Measurements from ENCODE around the gene TBCE.

The TBCE gene

DNA sequence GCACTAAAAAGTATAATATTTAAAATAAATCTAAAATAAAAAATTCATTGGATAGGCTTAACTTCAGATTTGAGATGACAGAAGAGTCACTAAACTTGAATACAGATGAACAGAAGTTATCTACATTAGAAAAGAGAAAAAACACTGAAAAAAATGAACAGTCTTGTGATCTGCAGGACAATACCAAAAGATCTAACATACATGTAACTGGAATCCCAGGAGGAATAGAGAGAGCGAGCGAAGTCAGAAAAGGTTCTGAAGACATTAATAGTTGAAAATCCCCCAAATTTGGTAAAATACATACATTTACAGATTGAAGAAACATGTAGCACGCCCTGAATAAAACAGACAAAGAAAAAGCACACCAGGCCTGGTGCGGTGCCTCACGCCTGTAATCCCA is 115.9 kb downstream of the TBCE start:
- peaks cover 65% of the 10 kb centered on the region for H3K36me3 ChIP-seq (ENCODE audit: control insufficient read depth, insufficient read depth, low read length)

DNA sequence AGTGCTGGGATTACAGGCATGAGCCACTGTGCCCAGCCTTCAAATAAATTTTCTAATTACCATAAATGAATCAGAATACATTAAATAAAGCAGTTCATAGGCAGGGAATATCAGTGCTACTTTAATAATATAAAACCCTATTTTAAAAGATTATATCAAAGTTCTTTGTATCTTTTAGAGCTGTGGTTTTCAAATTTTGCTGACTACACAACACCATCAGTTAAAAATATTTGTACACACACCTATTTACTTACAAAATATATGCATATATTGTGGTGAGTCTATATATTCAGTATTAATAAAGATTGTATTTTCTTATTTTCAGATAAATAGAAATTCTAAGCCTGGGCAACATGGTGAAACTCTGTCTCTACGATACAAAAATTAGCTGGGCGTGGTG is 118.3 kb downstream of the TBCE start:
- Histone ChIP-seq H3K36me3 (ENCODE audit: control insufficient read depth, insufficient read depth, low read length) (peaks cover 56% of the 10 kb centered on the region), H3K27ac (ENCODE audit: low read depth, low read length, severe bottlenecking) (no peak overlapping the region), H3K9me3 (ENCODE audit: control insufficient read depth, low read length) (no peaks in the 10 kb centered on the region), H3K4me1 (ENCODE audit: control insufficient read depth, insufficient read depth, low read length, poor library complexity, severe bottlenecking) (no peaks in the 10 kb centered on the region), H3K4me3 (ENCODE audit: extremely low read depth, insufficient read depth, low read length, poor library complexity, severe bottlenecking) (no peak overlapping the region)
- 100% methylated on average over 2 of the region's 2 CpGs; no CpG with 5 or more reads in 1 of the 2 experiments for WGBS, 2 experiments (ENCODE audit: insufficient coverage in 2 of 2)

More for the DNA sequence above, 115.9 kb downstream of the TBCE start:
- no peaks in the 10 kb centered on the region for H3K4me1 ChIP-seq (ENCODE audit: control insufficient read depth, insufficient read depth, low read length, poor library complexity, severe bottlenecking)
- H3K9me3 ChIP-seq (ENCODE audit: control insufficient read depth, low read length), result no peaks in the 10 kb centered on the region
- no peak overlapping the region for H3K27ac ChIP-seq (ENCODE audit: low read depth, low read length, severe bottlenecking)
- WGBS, 2 experiments (ENCODE audit: insufficient coverage in 2 of 2), result 83 to 100% methylated on average over 2 to 4 of the region's 5 CpGs
- H3K4me3 ChIP-seq (ENCODE audit: extremely low read depth, insufficient read depth, low read length, poor library complexity, severe bottlenecking), result no peak overlapping the region

DNA sequence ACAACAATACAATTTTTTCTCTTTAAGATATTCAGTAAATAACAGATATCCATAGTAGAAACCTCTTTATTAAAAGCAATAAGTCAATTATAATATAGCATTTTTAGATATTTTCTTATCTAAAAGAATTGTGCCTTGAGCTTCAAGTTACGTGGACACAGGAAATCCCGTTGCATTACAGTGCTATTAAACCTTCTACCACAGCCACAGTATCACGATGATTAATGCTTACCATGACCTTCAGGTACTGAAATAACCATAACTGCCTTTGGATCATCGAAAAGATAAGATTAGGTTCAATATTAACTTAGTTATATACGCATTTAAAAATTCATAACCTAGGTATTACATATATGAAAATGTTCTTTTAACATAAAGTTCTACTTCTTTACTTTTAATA is 119.1 kb downstream of the TBCE start:
- WGBS, 2 experiments (ENCODE audit: insufficient coverage in 2 of 2), result 80 to 92% methylated on average over 1 to 2 of the region's 5 CpGs
- H3K4me1 ChIP-seq (ENCODE audit: control insufficient read depth, insufficient read depth, low read length, poor library complexity, severe bottlenecking), result no peaks in the 10 kb centered on the region
- H3K4me3 ChIP-seq (ENCODE audit: extremely low read depth, insufficient read depth, low read length, poor library complexity, severe bottlenecking), result no peak overlapping the region
- peaks cover 49% of the 10 kb centered on the region for H3K36me3 ChIP-seq (ENCODE audit: control insufficient read depth, insufficient read depth, low read length)
- H3K9me3 ChIP-seq (ENCODE audit: control insufficient read depth, low read length), result no peaks in the 10 kb centered on the region
- no peak overlapping the region for H3K27ac ChIP-seq (ENCODE audit: low read depth, low read length, severe bottlenecking)

DNA sequence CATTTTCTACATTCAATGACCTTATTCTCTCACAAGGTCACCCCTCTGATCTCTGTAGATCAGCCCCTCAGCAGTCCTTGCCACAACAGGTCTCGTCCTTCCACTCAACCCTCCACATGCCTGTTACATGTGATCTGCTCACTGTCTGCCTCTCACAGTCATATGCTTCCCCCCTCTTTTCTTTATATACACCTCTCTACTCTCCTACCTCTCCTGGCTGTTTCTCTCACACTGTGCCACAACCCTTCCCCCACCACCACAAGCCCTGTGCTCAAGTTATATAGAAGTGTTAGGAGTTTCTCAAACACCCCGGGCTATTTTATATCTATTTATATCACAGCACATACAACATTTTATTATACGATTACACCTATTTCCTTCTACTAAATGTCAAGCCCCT is 124.4 kb downstream of the TBCE start:
- Histone ChIP-seq H3K27ac (ENCODE audit: low read depth, low read length, severe bottlenecking) (no peak overlapping the region), H3K36me3 (ENCODE audit: control insufficient read depth, insufficient read depth, low read length) (peaks cover 59% of the 10 kb centered on the region), H3K4me3 (ENCODE audit: extremely low read depth, insufficient read depth, low read length, poor library complexity, severe bottlenecking) (no peak overlapping the region), H3K9me3 (ENCODE audit: control insufficient read depth, low read length) (no peaks in the 10 kb centered on the region), H3K4me1 (ENCODE audit: control insufficient read depth, insufficient read depth, low read length, poor library complexity, severe bottlenecking) (no peaks in the 10 kb centered on the region)
- WGBS, 2 experiments (ENCODE audit: insufficient coverage in 2 of 2), result 95 to 100% methylated on average over 2 to 3 of the region's 3 CpGs

DNA sequence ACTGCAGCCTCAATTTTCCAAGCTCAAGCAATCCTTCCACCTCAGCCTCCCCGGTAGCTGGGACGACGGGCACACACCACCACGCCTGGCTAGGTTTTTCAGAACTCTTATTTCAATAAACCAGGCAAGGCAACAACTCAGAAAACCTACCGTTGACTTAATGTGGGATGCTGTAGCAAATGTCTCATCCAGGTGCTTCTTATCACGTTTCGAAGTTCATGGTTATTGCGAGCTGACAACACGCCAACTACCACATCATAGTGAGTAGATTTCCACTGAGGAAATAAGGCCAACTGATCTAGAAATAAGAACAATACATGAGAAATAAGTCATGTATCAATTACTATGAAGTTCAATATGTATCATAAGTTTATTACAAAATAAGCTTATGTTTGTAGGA is 127.3 kb downstream of the TBCE start:
- H3K4me1 ChIP-seq (ENCODE audit: control insufficient read depth, insufficient read depth, low read length, poor library complexity, severe bottlenecking), result no peaks in the 10 kb centered on the region
- H3K4me3 ChIP-seq (ENCODE audit: extremely low read depth, insufficient read depth, low read length, poor library complexity, severe bottlenecking), result no peak overlapping the region
- H3K36me3 ChIP-seq (ENCODE audit: control insufficient read depth, insufficient read depth, low read length), result peaks cover 42% of the 10 kb centered on the region
- H3K27ac ChIP-seq (ENCODE audit: low read depth, low read length, severe bottlenecking), result no peak overlapping the region
- WGBS, 2 experiments (ENCODE audit: insufficient coverage in 2 of 2), result 97 to 100% methylated on average over 4 of the region's 9 CpGs
- H3K9me3 ChIP-seq (ENCODE audit: control insufficient read depth, low read length), result no peaks in the 10 kb centered on the region

DNA sequence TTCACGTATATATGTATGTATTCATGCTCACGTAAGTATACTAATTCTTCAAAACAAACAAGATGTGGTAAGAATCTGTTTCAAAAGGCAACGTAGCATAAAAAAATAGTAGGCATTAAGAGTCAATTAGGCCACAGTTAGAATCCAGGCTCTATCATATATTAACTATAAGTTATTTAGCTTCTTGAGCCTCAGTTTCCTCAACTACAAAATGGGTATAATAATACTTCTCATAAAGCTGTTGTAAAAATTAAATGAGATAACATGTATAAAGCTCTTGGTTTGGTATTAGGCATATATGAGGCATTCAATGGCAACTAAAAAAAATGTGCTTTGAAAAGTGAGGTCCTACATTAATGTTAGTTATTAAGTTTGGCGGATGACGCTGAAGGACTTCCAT is 127.8 kb downstream of the TBCE start:
- no peaks in the 10 kb centered on the region for H3K9me3 ChIP-seq (ENCODE audit: control insufficient read depth, low read length)
- H3K27ac ChIP-seq (ENCODE audit: low read depth, low read length, severe bottlenecking), result no peak overlapping the region
- WGBS, 2 experiments (ENCODE audit: insufficient coverage in 2 of 2), result no CpG with 5 or more reads among the region's 5 CpGs
- H3K36me3 ChIP-seq (ENCODE audit: control insufficient read depth, insufficient read depth, low read length), result peaks cover 44% of the 10 kb centered on the region
- no peak overlapping the region for H3K4me3 ChIP-seq (ENCODE audit: extremely low read depth, insufficient read depth, low read length, poor library complexity, severe bottlenecking)
- H3K4me1 ChIP-seq (ENCODE audit: control insufficient read depth, insufficient read depth, low read length, poor library complexity, severe bottlenecking), result no peaks in the 10 kb centered on the region

DNA sequence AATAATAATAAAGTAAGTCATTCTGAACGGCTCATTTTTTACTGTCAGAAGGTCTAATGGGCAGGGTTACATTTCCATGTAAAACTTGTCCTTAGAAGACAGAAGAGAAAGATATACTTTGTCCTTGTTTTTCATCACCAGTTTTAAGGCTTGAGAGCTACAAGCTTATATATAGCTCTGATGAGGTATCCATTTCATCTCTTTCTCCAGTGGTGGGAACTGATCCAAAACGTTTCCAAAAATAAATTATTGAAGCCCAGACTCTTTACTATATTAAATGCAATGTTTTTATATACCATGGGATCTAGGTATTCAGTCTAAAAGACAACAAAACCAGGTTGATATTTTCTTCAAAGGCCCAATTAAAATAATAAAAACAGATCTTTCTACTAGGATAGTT is 128.3 kb downstream of the TBCE start:
- no CpG with 5 or more reads among the region's 2 CpGs for WGBS, 2 experiments (ENCODE audit: insufficient coverage in 2 of 2)
- Histone ChIP-seq H3K36me3 (ENCODE audit: control insufficient read depth, insufficient read depth, low read length) (peaks cover 44% of the 10 kb centered on the region), H3K9me3 (ENCODE audit: control insufficient read depth, low read length) (no peaks in the 10 kb centered on the region), H3K27ac (ENCODE audit: low read depth, low read length, severe bottlenecking) (no peak overlapping the region), H3K4me3 (ENCODE audit: extremely low read depth, insufficient read depth, low read length, poor library complexity, severe bottlenecking) (no peak overlapping the region), H3K4me1 (ENCODE audit: control insufficient read depth, insufficient read depth, low read length, poor library complexity, severe bottlenecking) (no peaks in the 10 kb centered on the region)

DNA sequence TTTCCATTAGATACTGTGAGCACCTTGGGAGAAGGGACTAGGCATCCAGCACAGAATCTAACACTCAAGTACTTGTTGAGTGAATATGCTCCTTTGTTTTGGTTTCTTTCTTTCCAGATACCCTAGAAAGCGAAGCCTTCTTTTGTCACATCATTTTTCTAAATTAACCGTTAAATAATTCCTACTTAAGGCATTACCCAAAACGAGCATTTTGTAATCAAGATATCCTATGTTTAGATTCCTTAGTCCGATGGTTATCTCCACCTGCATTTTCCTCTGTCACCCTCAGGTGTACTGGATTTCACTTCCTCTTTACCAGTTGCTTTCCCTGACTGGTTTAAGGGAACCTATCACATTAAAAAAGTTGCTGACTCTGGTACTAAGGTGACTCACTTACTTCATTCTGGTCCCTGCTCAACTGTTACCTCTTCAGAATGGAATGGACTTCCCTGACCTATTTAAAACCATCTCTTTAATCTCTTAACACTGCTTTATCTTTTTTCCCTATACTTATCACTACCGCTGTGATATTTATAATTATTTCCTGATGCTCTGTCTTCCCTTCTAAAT is 133.8 kb downstream of the TBCE start:
- Histone ChIP-seq H3K27ac (ENCODE audit: low read depth, low read length, severe bottlenecking) (no peak overlapping the region), H3K9me3 (ENCODE audit: control insufficient read depth, low read length) (no peaks in the 10 kb centered on the region), H3K4me1 (ENCODE audit: control insufficient read depth, insufficient read depth, low read length, poor library complexity, severe bottlenecking) (no peaks in the 10 kb centered on the region), H3K36me3 (ENCODE audit: control insufficient read depth, insufficient read depth, low read length) (peaks cover 5% of the 10 kb centered on the region), H3K4me3 (ENCODE audit: extremely low read depth, insufficient read depth, low read length, poor library complexity, severe bottlenecking) (no peak overlapping the region)
- WGBS, 2 experiments (ENCODE audit: insufficient coverage in 2 of 2), result 94 to 98% methylated on average over 4 of the region's 5 CpGs

Measured in mesodermal cell (in vitro differentiated cells).